H1 (cell line): ENCODE data around the gene ARHGAP6.

Source experiments
- ASH2L ChIP-seq: fragments of 200-600, 300-600 bp; sonication (generic); IDR thresholded peaks from one replicate; pipeline ENCODE4 v1.7.1; 2017; ENCODE audit warnings: low read length
- CHD2 ChIP-seq: IDR thresholded peaks from 2 replicates; pipeline ENCODE4 v1.6.1; 2012; ENCODE audit warnings: low read length, improper control_type of control experiment
- CREB1 ChIP-seq: IDR thresholded peaks from 2 replicates; pipeline ENCODE4 v1.6.1; 2012; ENCODE audit warnings: inconsistent platforms
- NRF1 ChIP-seq: IDR thresholded peaks from 2 replicates; pipeline ENCODE4 v1.6.1; 2011; ENCODE audit warnings: mild to moderate bottlenecking, low read depth, low read length, improper control_type of control experiment
- PHF8 ChIP-seq: fragments of 200-600 bp; sonication (generic); conservative IDR thresholded peaks from 2 replicates; pipeline ENCODE4 v1.7.1; 2012; ENCODE audit warnings: low read depth, mild to moderate bottlenecking, inconsistent platforms, low read length, moderate library complexity
- POLR2A ChIP-seq, 2 experiments: IDR thresholded peaks; 1 replicate in 1 of 2; 2 replicates in 1 of 2; pipeline ENCODE4 v1.6.1; 2011; ENCODE audit warnings: low read depth in 2 of 2, low read length in 2 of 2, mild to moderate bottlenecking in 2 of 2; ENCODE audit errors: control extremely low read depth in 1 of 2
- POLR2AphosphoS5 ChIP-seq: IDR thresholded peaks from 2 replicates; pipeline ENCODE4 v1.6.1; 2011; ENCODE audit warnings: low read depth, low read length
- RAD21 ChIP-seq, 2 experiments: IDR thresholded peaks in 1 of 2; conservative IDR thresholded peaks in 1 of 2; 2 replicates each; pipeline ENCODE4 v1.6.1; 2011; ENCODE audit warnings: low read depth in 2 of 2, low read length in 2 of 2, improper control_type of control experiment in 1 of 2, inconsistent platforms in 1 of 2, mild to moderate bottlenecking in 1 of 2, moderate library complexity in 1 of 2
- SAP30 ChIP-seq: fragments of 300-600 bp; sonication (generic); IDR thresholded peaks from 2 replicates; pipeline ENCODE4 v1.7.1; 2012; ENCODE audit warnings: low read length, moderate library complexity, mild to moderate bottlenecking, inconsistent platforms; ENCODE audit not compliant: insufficient read depth, insufficient replicate concordance
- TBP ChIP-seq: IDR thresholded peaks from 2 replicates; pipeline ENCODE4 v1.6.1; 2011; ENCODE audit warnings: low read depth, low read length, improper control_type of control experiment
- YY1 ChIP-seq: IDR thresholded peaks from 2 replicates; pipeline ENCODE4 v1.6.1; 2011; ENCODE audit warnings: low read depth, mild to moderate bottlenecking, low read length
- TF ChIP-seq, protein P1 (sequence below), 3 experiments: IDR thresholded peaks; 1 replicate in 2 of 3; 2 replicates in 1 of 3; pipeline versions ENCODE4 v1.5.1 to v1.6.1; 2011; ENCODE audit warnings: low read length in 3 of 3, mild to moderate bottlenecking in 3 of 3, inconsistent platforms in 2 of 3, low read depth in 1 of 3, moderate library complexity in 1 of 3; ENCODE audit not compliant: insufficient read depth in 1 of 3; ENCODE audit errors: control extremely low read depth in 1 of 3
- TF ChIP-seq, protein P2 (sequence below): IDR thresholded peaks from 2 replicates; pipeline ENCODE4 v1.6.1; 2011; ENCODE audit warnings: low read depth, mild to moderate bottlenecking, low read length; ENCODE audit not compliant: insufficient read depth
- TF ChIP-seq, protein P3 (sequence below): IDR thresholded peaks from 2 replicates; pipeline ENCODE4 v1.6.1; 2012; ENCODE audit warnings: inconsistent platforms

DNA sequence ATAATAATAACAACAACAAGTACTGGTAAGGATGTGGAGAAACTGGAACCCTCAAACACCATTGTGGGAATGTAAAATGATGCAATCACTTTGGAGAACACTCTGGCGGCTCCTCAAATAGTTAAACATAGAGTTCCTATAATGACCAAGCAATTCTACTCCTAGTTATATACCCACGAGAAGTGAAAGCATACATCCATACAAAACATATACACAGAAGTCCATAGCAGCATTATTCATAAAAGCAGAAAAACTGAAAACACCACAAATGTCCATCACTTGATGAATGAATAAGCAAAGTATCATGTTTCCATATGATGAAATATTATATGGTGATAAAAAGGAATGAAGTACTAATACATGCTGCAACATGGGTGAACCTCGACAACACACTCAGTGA lies 255.8 kb downstream of the ARHGAP6 start:
- TF ChIP-seq, protein P1, sequence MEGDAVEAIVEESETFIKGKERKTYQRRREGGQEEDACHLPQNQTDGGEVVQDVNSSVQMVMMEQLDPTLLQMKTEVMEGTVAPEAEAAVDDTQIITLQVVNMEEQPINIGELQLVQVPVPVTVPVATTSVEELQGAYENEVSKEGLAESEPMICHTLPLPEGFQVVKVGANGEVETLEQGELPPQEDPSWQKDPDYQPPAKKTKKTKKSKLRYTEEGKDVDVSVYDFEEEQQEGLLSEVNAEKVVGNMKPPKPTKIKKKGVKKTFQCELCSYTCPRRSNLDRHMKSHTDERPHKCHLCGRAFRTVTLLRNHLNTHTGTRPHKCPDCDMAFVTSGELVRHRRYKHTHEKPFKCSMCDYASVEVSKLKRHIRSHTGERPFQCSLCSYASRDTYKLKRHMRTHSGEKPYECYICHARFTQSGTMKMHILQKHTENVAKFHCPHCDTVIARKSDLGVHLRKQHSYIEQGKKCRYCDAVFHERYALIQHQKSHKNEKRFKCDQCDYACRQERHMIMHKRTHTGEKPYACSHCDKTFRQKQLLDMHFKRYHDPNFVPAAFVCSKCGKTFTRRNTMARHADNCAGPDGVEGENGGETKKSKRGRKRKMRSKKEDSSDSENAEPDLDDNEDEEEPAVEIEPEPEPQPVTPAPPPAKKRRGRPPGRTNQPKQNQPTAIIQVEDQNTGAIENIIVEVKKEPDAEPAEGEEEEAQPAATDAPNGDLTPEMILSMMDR (IDR thresholded peaks at IDR 0.05; ENCODE audit: control extremely low read depth in 1 of 3, insufficient read depth in 1 of 3, low read depth in 1 of 3, low read length in 3 of 3), result no peak
- TF ChIP-seq, protein P2, sequence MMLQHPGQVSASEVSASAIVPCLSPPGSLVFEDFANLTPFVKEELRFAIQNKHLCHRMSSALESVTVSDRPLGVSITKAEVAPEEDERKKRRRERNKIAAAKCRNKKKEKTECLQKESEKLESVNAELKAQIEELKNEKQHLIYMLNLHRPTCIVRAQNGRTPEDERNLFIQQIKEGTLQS, result no peak
- TF ChIP-seq CREB1 (no peak), RAD21 (IDR thresholded peaks at IDR 0.05 in 1 of 2, conservative IDR thresholded peaks at IDR 0.05 in 1 of 2; ENCODE audit: low read depth in 2 of 2, low read length in 2 of 2) (no peak), POLR2A (IDR thresholded peaks at IDR 0.05; ENCODE audit: control extremely low read depth in 1 of 2, low read depth in 2 of 2, low read length in 2 of 2) (no peak), PHF8 (no peak), YY1 (no peak), CHD2 (no peak), POLR2AphosphoS5 (no peak), TBP (no peak), SAP30 (no peak), NRF1 (no peak), ASH2L (no peak)
- TF ChIP-seq, protein P3, sequence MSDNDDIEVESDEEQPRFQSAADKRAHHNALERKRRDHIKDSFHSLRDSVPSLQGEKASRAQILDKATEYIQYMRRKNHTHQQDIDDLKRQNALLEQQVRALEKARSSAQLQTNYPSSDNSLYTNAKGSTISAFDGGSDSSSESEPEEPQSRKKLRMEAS, result no peak
